Activated naive CD4-positive, alpha-beta T cell treated with anti-CD3 and anti-CD28 coated beads, Interleukin-2, amount 50 U/mL, for 72 hours (primary cell): ENCODE results near the gene KLHL29. TPM values are rescaled to one million over a fixed set of nuclear protein-coding genes. Genes with fewer than 3 reads are reported as not detected.

Experiments used
- ATAC-seq, 2 donors: fragments of 150-1000 bp; cut with Tn5 transposase; 2 replicates each; pipeline ENCODE4 v1.10.0; 2021; ENCODE audit warnings: mild to moderate bottlenecking in 2 of 2, moderate library complexity in 2 of 2
- DNase-seq, 2 donors: peaks; one replicate each; pipeline ENCODE4 v3.0.0; 2021 to 2022; ENCODE audit warnings: low spot score in 2 of 2
- H3K27ac Mint-ChIP-seq, 2 donors: one replicate each; pipeline ENCODE4 v1.8.0; 2022; ENCODE audit warnings: mild to moderate bottlenecking in 2 of 2, mixed read lengths in 2 of 2
- H3K36me3 Mint-ChIP-seq, 2 donors: one replicate each; pipeline ENCODE4 v1.8.0; 2022; ENCODE audit warnings: mixed read lengths in 2 of 2
- H3K9me3 Mint-ChIP-seq, 2 donors: one replicate each; pipeline ENCODE4 v1.8.0; 2022; ENCODE audit warnings: mixed read lengths in 2 of 2
- total RNA-seq, 2 donors: library from RNA; stranded (reverse); gene quantifications; one replicate each; pipeline ENCODE4 v1.2.3, GENCODE V29; 2022

Gene KLHL29
- total RNA-seq, 2 donors from 2014 or later, result 1.2 to 4.7 TPM

GRCh38 chr2:23561088-23561487, 176.1 kb downstream of the KLHL29 start:
- no peak for DNase-seq
- Mint-ChIP-seq H3K36me3 (no peaks in the 10 kb centered on the region), H3K27ac (no peak overlapping the region), H3K9me3 (no peaks in the 10 kb centered on the region)
- ATAC-seq, result no peak

- H3K36me3 Mint-ChIP-seq, result no peaks in the 10 kb centered on the region
- ATAC-seq, result no peak
Measured at GRCh38 chr2:23561544-23561943, 176.6 kb downstream of the KLHL29 start.

DNA sequence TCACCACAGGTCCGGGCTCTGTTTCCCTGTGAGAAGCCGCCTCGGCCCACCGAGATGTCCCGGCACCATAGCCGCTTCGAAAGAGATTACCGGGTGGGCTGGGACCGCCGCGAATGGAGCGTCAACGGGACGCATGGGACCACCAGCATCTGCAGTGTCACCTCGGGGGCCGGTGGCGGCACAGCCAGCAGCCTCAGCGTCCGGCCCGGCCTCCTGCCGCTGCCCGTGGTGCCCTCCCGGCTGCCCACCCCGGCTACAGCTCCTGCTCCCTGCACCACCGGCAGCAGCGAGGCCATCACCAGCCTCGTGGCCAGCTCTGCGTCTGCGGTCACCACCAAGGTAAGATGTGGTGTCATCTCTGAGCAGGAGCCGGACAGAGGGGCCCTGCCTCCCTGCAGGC, 177.2 kb downstream of the KLHL29 start:
- ATAC-seq (no peak), DNase-seq (no peak)
- H3K9me3 Mint-ChIP-seq, result no peaks in the 10 kb centered on the region
- H3K36me3 Mint-ChIP-seq, result no peaks in the 10 kb centered on the region
- no peak overlapping the region for H3K27ac Mint-ChIP-seq

More at GRCh38 chr2:23561544-23561943, 176.6 kb downstream of the KLHL29 start:
- no peak for DNase-seq
- no peaks in the 10 kb centered on the region for H3K9me3 Mint-ChIP-seq
- no peak overlapping the region for H3K27ac Mint-ChIP-seq

GRCh38 chr2:23563151-23563550, 178.2 kb downstream of the KLHL29 start:
- H3K27ac Mint-ChIP-seq, result no peak overlapping the region
- no peaks in the 10 kb centered on the region for H3K36me3 Mint-ChIP-seq
- no peak for DNase-seq
- H3K9me3 Mint-ChIP-seq, result no peaks in the 10 kb centered on the region
- ATAC-seq, result no peak

- Mint-ChIP-seq H3K36me3 (no peaks in the 10 kb centered on the region), H3K27ac (no peak overlapping the region), H3K9me3 (no peaks in the 10 kb centered on the region)
- DNase-seq (no peak), ATAC-seq (no peak)
Measured at GRCh38 chr2:23563673-23564614, 179.0 kb downstream of the KLHL29 start.

DNA sequence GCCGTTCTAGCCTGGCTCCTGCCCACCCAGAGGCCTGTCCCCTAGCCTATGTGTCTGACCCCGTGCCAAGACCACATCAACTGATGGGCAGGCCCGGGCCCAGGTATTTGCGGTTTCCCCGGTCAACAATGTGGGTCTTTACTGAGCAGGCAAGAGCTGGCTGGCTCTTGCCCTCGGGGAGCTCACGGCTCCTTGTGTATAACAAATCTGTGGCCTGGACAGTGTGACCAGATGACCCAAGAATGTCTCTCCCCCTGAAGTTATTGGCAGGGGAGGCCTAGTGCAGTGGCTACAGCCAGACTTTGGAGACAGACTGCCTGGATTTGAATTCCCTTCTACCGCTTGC, 179.6 kb downstream of the KLHL29 start:
- no peaks in the 10 kb centered on the region for H3K36me3 Mint-ChIP-seq
- no peak overlapping the region for H3K27ac Mint-ChIP-seq
- H3K9me3 Mint-ChIP-seq, result no peaks in the 10 kb centered on the region
- ATAC-seq (no peak), DNase-seq (no peak)

GRCh38 chr2:23565374-23565773, 180.4 kb downstream of the KLHL29 start:
- Mint-ChIP-seq H3K27ac (no peak overlapping the region), H3K9me3 (no peaks in the 10 kb centered on the region), H3K36me3 (no peaks in the 10 kb centered on the region)
- DNase-seq (no peak), ATAC-seq (no peak)

DNA sequence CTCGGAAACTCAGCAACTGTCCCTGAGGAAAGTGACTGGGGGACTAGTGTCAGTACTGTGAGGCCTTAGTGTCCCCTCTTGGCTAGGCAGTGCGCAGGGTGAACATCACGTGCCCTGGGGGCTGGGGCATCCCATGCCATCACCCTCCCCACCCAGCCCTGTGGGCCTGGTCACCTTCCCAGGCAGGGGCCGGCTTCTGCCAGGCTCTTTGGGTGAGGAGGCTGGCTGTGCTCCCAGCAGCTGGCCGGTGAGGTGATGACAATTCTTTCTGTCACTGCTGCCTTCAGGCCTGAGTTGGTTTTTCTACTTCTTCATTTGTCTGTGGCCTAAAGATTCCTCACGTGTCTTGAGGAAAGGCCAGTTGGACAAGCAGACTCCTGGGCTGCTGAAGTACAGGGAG, 180.8 kb downstream of the KLHL29 start:
- ATAC-seq, result peak in 1 of 2 donors; percentile 13

GRCh38 chr2:23566241-23567142, 181.5 kb downstream of the KLHL29 start:
- DNase-seq (peak in 1 of 2 donors; percentile 28), ATAC-seq (peak; percentile 20 to 56)
- Mint-ChIP-seq H3K9me3 (no peaks in the 10 kb centered on the region), H3K36me3 (no peaks in the 10 kb centered on the region), H3K27ac (peak overlapping the region; percentile 18 to 68)

More for the DNA sequence above, 180.8 kb downstream of the KLHL29 start:
- DNase-seq, result no peak
- H3K9me3 Mint-ChIP-seq, result no peaks in the 10 kb centered on the region
- H3K27ac Mint-ChIP-seq, result peak overlapping the region; percentile 18 to 68
- no peaks in the 10 kb centered on the region for H3K36me3 Mint-ChIP-seq

DNA sequence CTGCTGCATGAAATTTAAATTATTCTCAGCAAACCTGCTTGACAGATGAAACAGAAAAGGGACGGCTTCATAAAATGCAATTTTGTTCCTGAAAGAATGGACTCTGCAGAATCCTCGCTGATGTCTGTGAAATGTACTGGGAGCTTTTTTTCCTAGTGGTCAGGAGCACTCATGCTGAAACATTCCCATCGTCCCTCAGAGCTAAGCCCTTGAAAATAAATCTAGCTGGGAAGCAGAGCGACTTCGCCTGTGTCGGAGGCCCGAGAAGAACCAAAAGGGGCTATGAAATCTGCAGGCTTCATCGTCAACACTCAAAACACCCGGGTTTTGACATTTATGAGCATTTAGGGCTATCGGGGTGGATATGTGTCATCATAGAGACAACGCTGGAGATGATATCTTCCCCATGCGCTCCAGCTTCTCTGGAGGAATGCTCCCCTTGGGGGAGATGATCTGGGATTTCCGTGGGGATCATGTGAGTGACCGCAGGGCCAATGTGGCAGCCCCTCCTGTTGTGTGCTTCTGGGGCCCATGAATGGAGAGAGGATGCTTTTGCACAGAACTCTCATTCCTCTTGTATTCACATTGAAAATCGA, 182.3 kb downstream of the KLHL29 start:
- DNase-seq (no peak), ATAC-seq (no peak)
- no peaks in the 10 kb centered on the region for H3K36me3 Mint-ChIP-seq
- H3K9me3 Mint-ChIP-seq, result no peaks in the 10 kb centered on the region
- H3K27ac Mint-ChIP-seq, result no peak overlapping the region

GRCh38 chr2:23568211-23568610, 183.2 kb downstream of the KLHL29 start:
- Mint-ChIP-seq H3K9me3 (no peaks in the 10 kb centered on the region), H3K27ac (no peak overlapping the region), H3K36me3 (no peaks in the 10 kb centered on the region)
- ATAC-seq, result no peak
- no peak for DNase-seq

DNA sequence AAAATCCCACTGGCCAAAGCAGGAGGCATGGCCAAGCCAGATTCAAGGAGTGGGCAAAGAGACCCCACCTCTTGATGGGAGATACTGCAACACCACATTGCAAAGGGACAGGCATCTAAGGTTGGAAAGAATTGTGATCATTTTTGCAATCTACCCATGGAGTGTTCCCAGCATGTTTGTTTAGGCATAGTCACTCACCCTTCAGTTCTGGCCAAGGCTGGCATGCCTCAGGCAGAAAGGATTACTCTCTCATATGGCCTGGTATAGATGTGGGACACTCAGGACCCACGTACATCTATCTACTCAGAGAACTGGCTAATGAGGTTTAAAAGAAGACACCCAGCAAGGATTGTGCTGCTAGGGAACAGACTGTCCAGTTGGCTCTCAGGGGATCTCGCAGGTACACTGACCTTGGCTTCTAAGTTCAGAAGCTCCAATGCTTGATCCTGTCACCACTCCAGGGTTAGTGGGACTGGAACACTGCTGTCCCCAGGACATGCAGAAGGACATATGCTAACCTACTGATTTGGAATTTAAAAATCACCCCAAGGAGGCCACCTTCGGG, 183.7 kb downstream of the KLHL29 start:
- no peak for ATAC-seq
- Mint-ChIP-seq H3K9me3 (no peaks in the 10 kb centered on the region), H3K36me3 (no peaks in the 10 kb centered on the region), H3K27ac (no peak overlapping the region)
- no peak for DNase-seq

DNA sequence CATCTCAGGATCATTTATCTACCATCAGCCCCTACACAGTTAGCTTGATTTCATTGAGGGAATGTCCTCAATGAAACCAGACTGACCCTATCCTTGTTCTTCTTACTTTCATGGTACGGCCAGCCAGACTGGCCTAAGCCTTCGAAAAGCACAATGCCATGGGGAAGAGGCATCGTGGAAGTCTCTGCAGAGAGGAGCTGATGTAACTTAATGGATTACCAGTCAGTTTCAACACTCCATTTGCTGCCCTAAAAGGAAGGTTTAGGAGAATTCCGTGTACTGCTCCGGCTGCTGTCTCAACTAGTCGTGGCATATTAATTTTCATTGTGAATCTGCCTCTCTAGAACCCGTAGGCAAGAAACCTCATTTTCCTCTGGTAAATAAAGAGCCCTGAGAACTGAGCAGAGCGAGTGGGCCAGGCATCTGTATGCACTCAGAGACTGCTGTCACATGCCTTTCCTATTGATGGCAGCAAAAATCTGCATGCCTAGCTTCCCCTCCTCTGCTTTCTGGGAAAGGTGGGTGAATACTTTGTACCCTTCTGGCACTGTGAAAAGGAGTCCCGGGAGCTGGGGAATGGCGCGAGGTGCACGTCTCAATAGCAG, 184.9 kb downstream of the KLHL29 start:
- no peaks in the 10 kb centered on the region for H3K9me3 Mint-ChIP-seq
- H3K27ac Mint-ChIP-seq, result no peak overlapping the region
- no peaks in the 10 kb centered on the region for H3K36me3 Mint-ChIP-seq
- DNase-seq (no peak), ATAC-seq (no peak)

GRCh38 chr2:23571085-23571484, 186.1 kb downstream of the KLHL29 start:
- ATAC-seq, result no peak
- no peaks in the 10 kb centered on the region for H3K9me3 Mint-ChIP-seq
- H3K36me3 Mint-ChIP-seq, result no peaks in the 10 kb centered on the region
- DNase-seq, result no peak
- H3K27ac Mint-ChIP-seq, result no peak overlapping the region

DNA sequence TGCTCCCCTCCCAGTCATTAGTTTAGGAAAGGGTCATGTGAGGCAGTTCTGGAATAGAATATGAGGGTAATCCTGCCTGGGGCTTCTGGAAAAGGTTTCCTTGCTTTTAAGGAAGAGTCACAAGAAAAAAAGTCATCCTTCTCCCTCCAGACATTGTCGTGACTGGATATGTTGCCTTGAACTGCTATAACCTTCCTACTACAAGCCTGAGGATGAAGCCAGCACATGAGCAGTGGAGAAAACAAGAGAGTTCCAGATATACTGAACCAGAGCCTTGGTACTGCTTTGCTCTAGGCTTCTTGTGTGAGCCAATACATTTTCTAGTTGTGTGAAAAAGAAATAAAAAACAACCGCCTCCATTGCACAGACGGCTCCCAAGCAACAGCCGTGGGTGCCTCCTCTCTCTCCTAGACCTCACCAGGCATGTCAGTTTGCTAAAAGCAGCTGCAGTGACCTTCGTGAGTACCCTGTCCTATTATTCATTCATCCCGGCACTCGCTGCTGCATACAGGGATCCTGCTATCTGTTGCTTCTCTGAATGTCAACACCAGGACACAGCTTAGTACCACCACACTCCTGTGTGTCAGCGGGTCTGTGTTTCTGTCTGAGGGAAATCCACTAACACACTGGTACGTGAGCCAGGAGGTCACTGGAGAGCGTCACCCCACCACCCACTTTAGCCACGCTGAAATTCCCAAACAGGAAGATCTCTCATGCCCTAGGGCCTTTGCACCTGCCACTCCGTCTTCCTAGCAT, 186.7 kb downstream of the KLHL29 start:
- DNase-seq, result no peak
- H3K27ac Mint-ChIP-seq, result no peak overlapping the region
- no peaks in the 10 kb centered on the region for H3K9me3 Mint-ChIP-seq
- H3K36me3 Mint-ChIP-seq, result no peaks in the 10 kb centered on the region
- no peak for ATAC-seq
